GM12872 (cell line): ENCODE data around the gene HMGB3.

Source experiments
- TF ChIP-seq, protein P1 (sequence below): IDR thresholded peaks from 3 replicates; pipeline ENCODE4 v1.5.1; 2011; ENCODE audit warnings: low read depth, mild to moderate bottlenecking, low read length, moderate library complexity; ENCODE audit not compliant: insufficient read depth

The HMGB3 gene

GRCh38 chrX:150942942-150943594, 40.1 kb upstream of the HMGB3 start:
- TF ChIP-seq, protein P1, sequence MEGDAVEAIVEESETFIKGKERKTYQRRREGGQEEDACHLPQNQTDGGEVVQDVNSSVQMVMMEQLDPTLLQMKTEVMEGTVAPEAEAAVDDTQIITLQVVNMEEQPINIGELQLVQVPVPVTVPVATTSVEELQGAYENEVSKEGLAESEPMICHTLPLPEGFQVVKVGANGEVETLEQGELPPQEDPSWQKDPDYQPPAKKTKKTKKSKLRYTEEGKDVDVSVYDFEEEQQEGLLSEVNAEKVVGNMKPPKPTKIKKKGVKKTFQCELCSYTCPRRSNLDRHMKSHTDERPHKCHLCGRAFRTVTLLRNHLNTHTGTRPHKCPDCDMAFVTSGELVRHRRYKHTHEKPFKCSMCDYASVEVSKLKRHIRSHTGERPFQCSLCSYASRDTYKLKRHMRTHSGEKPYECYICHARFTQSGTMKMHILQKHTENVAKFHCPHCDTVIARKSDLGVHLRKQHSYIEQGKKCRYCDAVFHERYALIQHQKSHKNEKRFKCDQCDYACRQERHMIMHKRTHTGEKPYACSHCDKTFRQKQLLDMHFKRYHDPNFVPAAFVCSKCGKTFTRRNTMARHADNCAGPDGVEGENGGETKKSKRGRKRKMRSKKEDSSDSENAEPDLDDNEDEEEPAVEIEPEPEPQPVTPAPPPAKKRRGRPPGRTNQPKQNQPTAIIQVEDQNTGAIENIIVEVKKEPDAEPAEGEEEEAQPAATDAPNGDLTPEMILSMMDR = no peak

- TF ChIP-seq, protein P1 = no peak
Observed at GRCh38 chrX:150944233-150944632, 38.9 kb upstream of the HMGB3 start.

GRCh38 chrX:150954951-150955350, 28.2 kb upstream of the HMGB3 start:
- TF ChIP-seq, protein P1 = no peak

DNA sequence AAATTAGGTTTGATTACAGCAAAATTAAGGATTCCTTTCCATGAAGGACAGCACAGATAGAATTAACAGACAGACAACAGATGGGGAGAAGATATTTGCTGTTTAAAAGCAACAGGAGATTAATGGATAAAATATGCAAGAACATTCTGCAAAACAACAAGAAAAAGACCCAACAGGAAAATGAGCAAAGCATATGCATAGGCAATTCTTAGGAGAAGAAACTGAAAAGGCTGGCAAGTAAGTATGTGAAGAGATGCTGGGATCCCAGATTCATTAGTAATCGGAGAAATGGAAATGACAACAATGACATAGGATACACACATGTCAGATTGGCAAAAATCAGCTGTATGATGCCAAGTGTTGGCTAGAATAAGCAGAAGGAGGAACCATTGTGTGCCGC, 27.5 kb upstream of the HMGB3 start:
- TF ChIP-seq, protein P1 = no peak

DNA sequence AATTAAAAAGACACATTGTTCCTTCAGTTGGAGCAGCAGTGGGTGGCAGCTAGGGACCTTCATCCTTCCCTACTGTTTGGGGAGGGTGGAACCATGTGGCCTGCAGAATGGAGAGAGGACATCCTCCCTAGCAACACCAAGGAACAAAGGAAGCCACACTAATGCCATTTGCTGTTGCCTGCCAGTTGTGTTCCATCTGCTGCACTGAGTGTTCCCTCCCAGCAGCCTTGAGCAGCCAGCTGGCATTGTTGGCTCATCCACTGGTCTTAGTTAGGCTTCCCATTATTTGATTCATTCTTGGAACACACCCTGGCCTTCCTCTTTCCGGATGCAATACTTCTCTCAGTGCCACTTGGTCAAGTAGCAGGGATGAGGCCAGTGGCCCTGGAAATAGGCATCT, 25.0 kb upstream of the HMGB3 start:
- TF ChIP-seq, protein P1 = no peak

DNA sequence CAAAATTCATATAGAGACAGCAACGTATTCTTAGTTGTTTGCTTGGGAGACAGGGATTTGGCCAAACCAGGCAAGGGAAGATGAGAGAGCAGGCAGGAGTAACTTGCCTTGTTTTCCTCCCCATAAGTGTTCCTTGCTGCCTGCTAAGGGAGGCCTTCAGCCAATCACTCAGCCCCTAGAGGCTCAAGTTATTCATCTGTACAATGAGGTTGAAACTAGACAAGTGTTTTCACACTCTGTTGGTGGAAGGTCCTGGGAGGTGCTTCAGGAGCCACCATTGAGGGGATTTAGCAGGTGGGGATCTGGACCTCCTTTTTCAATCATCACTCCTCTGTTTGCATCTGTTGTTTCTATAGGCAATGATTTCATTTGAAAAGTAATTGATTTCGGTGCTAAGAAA, 23.6 kb upstream of the HMGB3 start:
- TF ChIP-seq, protein P1 = no peak

- TF ChIP-seq, protein P1 = no peak
Observed at GRCh38 chrX:150961631-150962030, 21.5 kb upstream of the HMGB3 start.
